GM21360 (cell line): ENCODE data around the gene YARS1.

ENCODE experiments used
- ATAC-seq: cut with Tn5 transposase; IDR thresholded peaks from one replicate; pipeline ENCODE4 v1.9.1; 2021; ENCODE audit warnings: mild to moderate bottlenecking, moderate library complexity; ENCODE audit not compliant: unreplicated experiment

The YARS1 gene

GRCh38 chr1:32748926-32749325 lies 68.2 kb downstream of the YARS1 start:
- no peak for ATAC-seq

- no peak for ATAC-seq
These were observed 68.8 kb downstream of the YARS1 start for GRCh38 chr1:32748348-32748747.

- ATAC-seq = no peak
These were observed 71.0 kb downstream of the YARS1 start for GRCh38 chr1:32746130-32746529.

GRCh38 chr1:32744071-32744425 lies 73.1 kb downstream of the YARS1 start:
- ATAC-seq = no peak

- no peak for ATAC-seq
These were observed 73.6 kb downstream of the YARS1 start for GRCh38 chr1:32743380-32744070.

GRCh38 chr1:32742956-32743355 lies 74.2 kb downstream of the YARS1 start:
- no peak for ATAC-seq

- no peak for ATAC-seq
These were observed 74.8 kb downstream of the YARS1 start for GRCh38 chr1:32742199-32742947.

GRCh38 chr1:32741413-32742198 lies 75.6 kb downstream of the YARS1 start:
- no peak for ATAC-seq

- ATAC-seq = no peak
These were observed 76.1 kb downstream of the YARS1 start for GRCh38 chr1:32741059-32741412.

GRCh38 chr1:32736812-32737791 lies 80.1 kb downstream of the YARS1 start:
- ATAC-seq = no peak

GRCh38 chr1:32733582-32734321 lies 83.4 kb downstream of the YARS1 start:
- no peak for ATAC-seq

- ATAC-seq = no peak
These were observed 87.7 kb downstream of the YARS1 start for GRCh38 chr1:32729254-32730046.

- no peak for ATAC-seq
These were observed 88.6 kb downstream of the YARS1 start for GRCh38 chr1:32728413-32729077.

GRCh38 chr1:32727876-32728275 lies 89.3 kb downstream of the YARS1 start:
- ATAC-seq = no peak

- ATAC-seq = no peak
These were observed 91.6 kb downstream of the YARS1 start for GRCh38 chr1:32725615-32725982.
